ENCODE data around the gene UROC1.

- TF ChIP-seq EZH2 (IDR thresholded peaks at IDR 0.05; ENCODE audit: low read depth, unreplicated experiment) (no peak), REST (IDR thresholded peaks at IDR 0.05; ENCODE audit: unreplicated experiment) (no peak), CTCF (conservative IDR thresholded peaks at IDR 0.05; ENCODE audit: low read depth in 2 of 2) (no peak), POLR2AphosphoS5 (IDR thresholded peaks at IDR 0.05; ENCODE audit: low read depth) (no peak), ZNF331 (CRISPR knock-in tag; IDR thresholded peaks at IDR 0.05; ENCODE audit: low read depth) (no peak), JUNB (IDR thresholded peaks at IDR 0.05; ENCODE audit: unreplicated experiment) (no peak)
These were observed 70.0 kb downstream of the UROC1 start for GRCh38 chr3:126447456-126448106.
